H1 (cell line): ENCODE results near the gene PSMC3. TPM values are rescaled to one million over a fixed set of nuclear protein-coding genes. Genes with fewer than 3 reads are reported as not detected.

ENCODE experiments used
- CTCF ChIA-PET: fragments of 300-600 bp; sonication (Branson Sonifier 250); formaldehyde crosslinking; loops from one replicate; lab custom pipeline; 2021; ENCODE audit not compliant: partially characterized antibody; lab: Charles Lee
- POLR2A ChIA-PET: fragments of 300-600 bp; sonication (Branson Sonifier 250); formaldehyde crosslinking; loops from one replicate; lab custom pipeline; 2021; ENCODE audit warnings: inconsistent platforms; ENCODE audit not compliant: partially characterized antibody; lab: Charles Lee
- DNase-seq, 2 experiments: peaks; one replicate each; pipeline versions ENCODE4 v3.0.0 to v3.0.0-alpha.2; 2010 to 2022; ENCODE audit warnings: low spot score in 2 of 2, low read depth in 1 of 2, mixed read lengths in 1 of 2
- FAIRE-seq: peaks from 2 replicates; lab custom pipeline; 2011; peaks lifted over from hg19 to GRCh38; lab: Jason Lieb, UNC
- H2AFZ ChIP-seq: 2 replicates; pipeline ENCODE4 v1.8.1; 2012; ENCODE audit warnings: low read length, inconsistent platforms
- H2AK5ac ChIP-seq: 2 replicates; pipeline ENCODE4 v1.6.1; 2013; ENCODE audit warnings: low read depth, low read length
- H2BK120ac ChIP-seq: replicated peaks from 2 replicates; pipeline ENCODE3; 2013; ENCODE audit warnings: low read depth, low read length, inconsistent platforms
- H2BK12ac ChIP-seq: 2 replicates; pipeline ENCODE4 v1.6.1; 2013; ENCODE audit warnings: low read depth, low read length
- H2BK15ac ChIP-seq: 2 replicates; pipeline ENCODE4 v1.6.1; 2013; ENCODE audit warnings: low read length
- H2BK20ac ChIP-seq: 2 replicates; pipeline ENCODE4 v1.6.1; 2013; ENCODE audit warnings: low read length
- H2BK5ac ChIP-seq: 2 replicates; pipeline ENCODE4 v1.6.1; 2013; ENCODE audit warnings: low read depth, low read length
- H3K14ac ChIP-seq: 2 replicates; pipeline ENCODE4 v1.6.1; 2013; ENCODE audit warnings: inconsistent platforms; ENCODE audit not compliant: insufficient read length
- H3K18ac ChIP-seq: 2 replicates; pipeline ENCODE4 v1.6.1; 2013; ENCODE audit warnings: low read length; ENCODE audit errors: extremely low read depth
- H3K23ac ChIP-seq: 2 replicates; pipeline ENCODE4 v1.6.1; 2013; ENCODE audit warnings: inconsistent platforms; ENCODE audit not compliant: insufficient read length
- H3K23me2 ChIP-seq: 2 replicates; pipeline ENCODE4 v1.6.1; 2013; ENCODE audit warnings: low read depth, low read length
- H3K27ac ChIP-seq: 2 replicates; pipeline ENCODE4 v1.6.1; 2011; ENCODE audit warnings: low read depth, low read length, inconsistent platforms
- H3K27me3 ChIP-seq, 4 experiments: replicated peaks in 1 of 4; 1 replicate in 1 of 4; 2 replicates in 3 of 4; pipeline versions ENCODE4 v1.6.1 to v1.8.1; 2011 to 2013; ENCODE audit warnings: low read length in 3 of 4, mild to moderate bottlenecking in 3 of 4, inconsistent platforms in 2 of 4, mixed read lengths in 2 of 4, moderate library complexity in 1 of 4; ENCODE audit not compliant: control insufficient read depth in 3 of 4, insufficient read depth in 3 of 4; ENCODE audit errors: extremely low read depth in 1 of 4
- H3K36me3 ChIP-seq, 4 experiments: 2 replicates each; pipeline versions ENCODE4 v1.6.1 to v1.8.1; 2011 to 2013; ENCODE audit warnings: mild to moderate bottlenecking in 4 of 4, low read length in 3 of 4, moderate library complexity in 2 of 4, control low read depth in 1 of 4, inconsistent platforms in 1 of 4; ENCODE audit not compliant: insufficient read depth in 4 of 4, control insufficient read depth in 2 of 4
- H3K4ac ChIP-seq: replicated peaks from 2 replicates; pipeline ENCODE3; 2013; ENCODE audit warnings: low read length, low read depth, mixed read lengths, inconsistent platforms; ENCODE audit not compliant: insufficient read length
- H3K4me1 ChIP-seq, 4 experiments: replicated peaks in 1 of 4; 1 replicate in 1 of 4; 2 replicates in 3 of 4; pipeline versions ENCODE4 v1.6.1 to v1.8.1; 2011 to 2013; ENCODE audit warnings: low read length in 3 of 4, inconsistent platforms in 2 of 4, mixed read lengths in 1 of 4; ENCODE audit not compliant: insufficient read depth in 4 of 4, control insufficient read depth in 3 of 4
- H3K4me2 ChIP-seq, 2 experiments: 2 replicates each; pipeline versions ENCODE4 v1.6.1 to v1.8.1; 2011 to 2013; ENCODE audit warnings: low read depth in 2 of 2, low read length in 2 of 2, control low read depth in 1 of 2, inconsistent platforms in 1 of 2, mild to moderate bottlenecking in 1 of 2; ENCODE audit not compliant: insufficient read depth in 1 of 2
- H3K4me3 ChIP-seq, 4 experiments: fragments of 200-600, 300-600 bp in 1 of 4; sonication (generic), shearing (Covaris generic), sonication (Bioruptor Twin) in 1 of 4; 2 replicates each; pipeline versions ENCODE4 v1.5.1 to v1.8.1; 2011 to 2016; ENCODE audit warnings: low read length in 4 of 4, low read depth in 3 of 4, control low read depth in 2 of 4, inconsistent platforms in 2 of 4, mild to moderate bottlenecking in 2 of 4, mixed read lengths in 1 of 4, moderate library complexity in 1 of 4; ENCODE audit not compliant: insufficient read depth in 2 of 4; ENCODE audit errors: extremely low read depth in 1 of 4
- H3K56ac ChIP-seq: replicated peaks from 2 replicates; pipeline ENCODE3; 2013; ENCODE audit warnings: low read depth, mild to moderate bottlenecking, mixed read lengths, low read length, inconsistent platforms; ENCODE audit not compliant: insufficient read length
- H3K79me1 ChIP-seq: 2 replicates; pipeline ENCODE4 v1.6.1; 2013; ENCODE audit warnings: low read depth, low read length, control low read depth
- H3K79me2 ChIP-seq, 2 experiments: 2 replicates each; pipeline versions ENCODE4 v1.6.1 to v1.8.1; 2012 to 2013; ENCODE audit warnings: low read length in 2 of 2, mild to moderate bottlenecking in 2 of 2, inconsistent platforms in 1 of 2; ENCODE audit not compliant: insufficient read depth in 2 of 2, control insufficient read depth in 1 of 2
- H3K9ac ChIP-seq, 4 experiments: replicated peaks in 1 of 4; 1 replicate in 1 of 4; 2 replicates in 3 of 4; pipeline versions ENCODE4 v1.6.1 to v1.8.1; 2011 to 2013; ENCODE audit warnings: low read depth in 3 of 4, low read length in 3 of 4, control low read depth in 2 of 4, mild to moderate bottlenecking in 2 of 4, moderate library complexity in 2 of 4, inconsistent platforms in 1 of 4; ENCODE audit errors: extremely low read depth in 1 of 4
- H3K9me3 ChIP-seq, 2 experiments: 2 replicates each; pipeline versions ENCODE4 v1.6.1 to v1.8.1; 2012 to 2013; ENCODE audit warnings: mild to moderate bottlenecking in 2 of 2, moderate library complexity in 2 of 2, control low read depth in 1 of 2, inconsistent platforms in 1 of 2, low read depth in 1 of 2, low read length in 1 of 2, mixed read lengths in 1 of 2; ENCODE audit not compliant: insufficient read depth in 2 of 2
- H4K20me1 ChIP-seq, 2 experiments: replicated peaks in 1 of 2; 2 replicates each; pipeline versions ENCODE3 to v1.8.1; 2011 to 2013; ENCODE audit warnings: inconsistent platforms in 2 of 2, low read length in 2 of 2, mild to moderate bottlenecking in 1 of 2; ENCODE audit not compliant: insufficient read depth in 2 of 2, control insufficient read depth in 1 of 2
- H4K5ac ChIP-seq: 2 replicates; pipeline ENCODE4 v1.6.1; 2013; ENCODE audit warnings: low read length, low read depth, mixed read lengths, inconsistent platforms; ENCODE audit not compliant: insufficient read length
- H4K8ac ChIP-seq: 2 replicates; pipeline ENCODE4 v1.8.0; 2013; ENCODE audit warnings: mild to moderate bottlenecking, moderate library complexity, low read length, inconsistent platforms; ENCODE audit not compliant: insufficient read depth; ENCODE audit errors: extremely low read depth
- H4K91ac ChIP-seq: replicated peaks from 2 replicates; pipeline ENCODE3; 2013; ENCODE audit warnings: low read length, mixed read lengths, inconsistent platforms; ENCODE audit not compliant: insufficient read length
- ASH2L ChIP-seq: fragments of 200-600, 300-600 bp; sonication (generic); IDR thresholded peaks from one replicate; pipeline ENCODE4 v1.7.1; 2017; ENCODE audit warnings: low read length
- BRCA1 ChIP-seq: IDR thresholded peaks from 2 replicates; pipeline ENCODE4 v1.6.1; 2012; ENCODE audit warnings: low read depth, low read length, improper control_type of control experiment
- EGR1 ChIP-seq: IDR thresholded peaks from 2 replicates; pipeline ENCODE4 v1.6.1; 2011; ENCODE audit warnings: low read depth, low read length, borderline replicate concordance
- GABPA ChIP-seq: IDR thresholded peaks from 2 replicates; pipeline ENCODE4 v1.6.1; 2011; ENCODE audit warnings: mild to moderate bottlenecking, low read length, moderate library complexity, borderline replicate concordance; ENCODE audit not compliant: insufficient read depth
- HDAC2 ChIP-seq, 2 experiments: fragments of 300-600 bp in 1 of 2; sonication (generic) in 1 of 2; IDR thresholded peaks; 2 replicates each; pipeline ENCODE4 v1.6.1; 2011 to 2012; ENCODE audit warnings: low read depth in 2 of 2, low read length in 2 of 2, mild to moderate bottlenecking in 2 of 2, moderate library complexity in 2 of 2, borderline replicate concordance in 1 of 2, inconsistent platforms in 1 of 2
- KDM4A ChIP-seq: IDR thresholded peaks from one replicate; pipeline ENCODE4 v1.7.1; 2012; ENCODE audit warnings: low read depth, mild to moderate bottlenecking, moderate library complexity, low read length, inconsistent platforms; ENCODE audit not compliant: severe bottlenecking
- KDM5A ChIP-seq: fragments of 200-600 bp; IDR thresholded peaks from 2 replicates; pipeline ENCODE4 v1.7.1; 2012; ENCODE audit warnings: mild to moderate bottlenecking, low read length, inconsistent platforms, mixed read lengths
- MAFK ChIP-seq: IDR thresholded peaks from 2 replicates; pipeline ENCODE4 v1.6.1; 2012; ENCODE audit warnings: low read depth, mild to moderate bottlenecking, improper control_type of control experiment, low read length
- SAP30 ChIP-seq: fragments of 300-600 bp; sonication (generic); IDR thresholded peaks from 2 replicates; pipeline ENCODE4 v1.7.1; 2012; ENCODE audit warnings: low read length, moderate library complexity, mild to moderate bottlenecking, inconsistent platforms; ENCODE audit not compliant: insufficient read depth, insufficient replicate concordance
- SRF ChIP-seq: IDR thresholded peaks from 2 replicates; pipeline ENCODE4 v1.6.1; 2011; ENCODE audit warnings: mild to moderate bottlenecking, low read depth, low read length, moderate library complexity
- WGBS, 2 experiments: shearing (Covaris generic) in 1 of 2; methylation state at CpG; one replicate each; pipeline versions ENCODE4 v1.1.6 to v1.1.7; 2013 to 2015; ENCODE audit warnings: low lambda C conversion rate in 2 of 2, mixed read lengths in 2 of 2, inconsistent platforms in 1 of 2, low coverage in 1 of 2, missing lambda C conversion rate in 1 of 2; ENCODE audit not compliant: insufficient replicate concordance in 2 of 2, insufficient coverage in 1 of 2, insufficient read length in 1 of 2; ENCODE audit errors: extremely low coverage in 1 of 2, missing lambda C conversion rate in 1 of 2; 5-methylcytosine and 5-hydroxymethylcytosine counted together
- polyA plus RNA-seq, 7 experiments: library from polyadenylated mRNA; depleted of rRNA in 3 of 7; stranded (reverse) in 5 of 7; unstranded in 2 of 7; fragments of >200 nt in 5 of 7; fragments of 200-250 nt in 2 of 7; gene quantifications; 1 replicate in 5 of 7; 2 replicates in 1 of 7; 4 replicates in 1 of 7; pipeline versions ENCODE4 v1.2.1 to v1.2.3, GENCODE V29; 2011 to 2013; ENCODE audit warnings: missing spikeins in 2 of 7, mixed read lengths in 2 of 7
- total RNA-seq: library from RNA; stranded (reverse); fragmentation: NEBNext Ultra II Directional; extraction: Animal tissue kit (Norgen Biotek cat#: 25700); gene quantifications from 2 replicates; pipeline ENCODE4 v1.2.1, GENCODE V29; 2021

The PSMC3 gene
- total and polyA plus RNA-seq, 2 of the 8 experiments (the other 6 are each of a cell fraction or from before 2014, with no cell fraction given) = 105 to 160 TPM

- no peaks in the 10 kb centered on the region for H3K27me3 ChIP-seq
- no peak overlapping the region for H4K5ac ChIP-seq
- H2AFZ ChIP-seq = peak overlapping the region; percentile 34; the same call in 1 of the 2 replicates
- peak overlapping the region; percentile 58; the same call in 1 of the 2 replicates for H4K8ac ChIP-seq
- no peak overlapping the region for H2BK15ac ChIP-seq
- H3K23ac ChIP-seq = no peak overlapping the region
- no peaks in the 10 kb centered on the region for H3K79me1 ChIP-seq
- no peak overlapping the region for H3K56ac ChIP-seq
- no peaks in the 10 kb centered on the region for H3K9me3 ChIP-seq
- H3K4me1 ChIP-seq = peaks cover 8 to 19% (median 13%) of the 10 kb centered on the region in 4 experiments
- H3K4me2 ChIP-seq = no peak overlapping the region
- H3K23me2 ChIP-seq = peaks cover 11% of the 10 kb centered on the region; the same call in 1 of the 2 replicates
- no peak overlapping the region for H2BK20ac ChIP-seq
- POLR2A ChIA-PET = interaction anchor here (1.2 to 1.6 kb wide), 2 partner anchors 8 to 25 kb away, joined by 3 to 4 read pairs; partner anchors contain the start of gene SPI1
- no peaks in the 10 kb centered on the region for H3K36me3 ChIP-seq
- no peak overlapping the region for H4K91ac ChIP-seq
- no peak for DNase-seq
- no peak overlapping the region for H3K14ac ChIP-seq
- no peaks in the 10 kb centered on the region for H3K79me2 ChIP-seq
- H3K4ac ChIP-seq = no peak overlapping the region
- no peak overlapping the region for H3K9ac ChIP-seq
- H3K27ac ChIP-seq = no peak overlapping the region
- WGBS, 2 experiments = 81% methylated on average over 3 of the region's 3 CpGs; no CpG with 5 or more reads in 1 of the 2 experiments
- H3K4me3 ChIP-seq = no peak overlapping the region
- H2BK5ac ChIP-seq = no peak overlapping the region
- H3K18ac ChIP-seq = no peak overlapping the region
- H4K20me1 ChIP-seq = no peaks in the 10 kb centered on the region
- CTCF ChIA-PET = interaction anchor here (0.7 to 6.9 kb wide), 4 partner anchors 9 to 170 kb away, joined by 3 to 44 read pairs (median 5); no protein-coding TSS in a partner anchor
- FAIRE-seq = no peak
- H2BK12ac ChIP-seq = 0 out of 2 replicates have a peak overlapping the region, but pooled peaks have one; percentile 0
- no peak overlapping the region for H2BK120ac ChIP-seq
- TF ChIP-seq SRF (no peak), EGR1 (no peak), GABPA (no peak), KDM5A (no peak), BRCA1 (no peak), ASH2L (no peak), MAFK (no peak), SAP30 (no peak), HDAC2 (IDR thresholded peaks at IDR 0.05; ENCODE audit: borderline replicate concordance in 1 of 2, low read depth in 2 of 2, low read length in 2 of 2) (no peak), KDM4A (no peak)
- no peak overlapping the region for H2AK5ac ChIP-seq
These were observed 22.7 kb downstream of the PSMC3 start for GRCh38 chr11:47403571-47403970.
